ENCODE measurements around the gene MBOAT2. TPM values are rescaled to one million over a fixed set of nuclear protein-coding genes. Genes with fewer than 3 reads are reported as not detected.
A peak's percentile ranks its signal among the peaks of the same experiment; 100 is the strongest.

Gene MBOAT2
- total and polyA plus RNA-seq, 2 of the 13 experiments (the other 11 are each of a cell fraction or from before 2014, with no cell fraction given), result 0.11 to 0.36 TPM

DNA sequence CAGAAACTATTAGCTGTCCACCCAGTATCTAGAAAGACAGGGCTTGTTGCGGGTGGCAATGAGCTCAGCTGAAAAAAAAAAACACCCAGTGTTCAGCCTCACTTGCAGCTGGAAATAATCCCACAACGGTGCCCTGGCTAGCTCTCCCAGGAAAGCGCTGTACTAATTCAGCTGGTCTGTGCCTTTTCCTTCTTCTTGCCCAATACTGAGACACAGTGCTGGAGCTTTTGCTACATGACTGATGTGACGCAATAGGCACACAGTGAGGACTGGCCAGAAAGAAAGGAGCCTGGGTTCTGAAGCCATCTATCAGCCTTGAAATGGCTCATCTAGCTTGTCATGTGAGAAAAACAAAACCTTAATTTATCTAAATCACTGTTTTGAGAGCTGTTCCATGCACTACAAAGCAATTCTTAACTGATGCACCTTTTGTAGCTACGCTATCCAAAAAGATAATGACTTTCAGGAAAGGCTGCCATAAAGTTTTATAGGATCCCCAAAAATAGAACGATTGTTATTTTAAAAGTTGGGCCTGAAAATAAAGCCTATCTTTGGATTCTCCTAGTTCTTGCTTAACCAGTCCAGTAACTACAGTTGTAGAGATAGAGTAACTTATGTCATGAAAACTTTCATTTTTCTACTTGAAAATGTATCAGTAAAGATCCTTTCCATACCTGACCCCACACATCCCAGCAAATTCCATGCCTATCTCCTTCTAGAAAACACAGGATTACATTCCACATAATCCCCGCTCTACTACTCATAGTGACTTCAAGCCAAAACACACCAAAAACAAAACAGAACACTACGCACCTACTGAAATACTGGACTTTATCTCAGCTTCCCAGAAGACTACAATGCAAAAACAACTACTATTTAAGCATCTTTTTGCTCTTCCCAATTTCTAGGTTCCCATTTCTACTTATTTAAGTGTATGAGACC, 181.9 kb downstream of the MBOAT2 start (continued):
- TF ChIP-seq, protein P1, sequence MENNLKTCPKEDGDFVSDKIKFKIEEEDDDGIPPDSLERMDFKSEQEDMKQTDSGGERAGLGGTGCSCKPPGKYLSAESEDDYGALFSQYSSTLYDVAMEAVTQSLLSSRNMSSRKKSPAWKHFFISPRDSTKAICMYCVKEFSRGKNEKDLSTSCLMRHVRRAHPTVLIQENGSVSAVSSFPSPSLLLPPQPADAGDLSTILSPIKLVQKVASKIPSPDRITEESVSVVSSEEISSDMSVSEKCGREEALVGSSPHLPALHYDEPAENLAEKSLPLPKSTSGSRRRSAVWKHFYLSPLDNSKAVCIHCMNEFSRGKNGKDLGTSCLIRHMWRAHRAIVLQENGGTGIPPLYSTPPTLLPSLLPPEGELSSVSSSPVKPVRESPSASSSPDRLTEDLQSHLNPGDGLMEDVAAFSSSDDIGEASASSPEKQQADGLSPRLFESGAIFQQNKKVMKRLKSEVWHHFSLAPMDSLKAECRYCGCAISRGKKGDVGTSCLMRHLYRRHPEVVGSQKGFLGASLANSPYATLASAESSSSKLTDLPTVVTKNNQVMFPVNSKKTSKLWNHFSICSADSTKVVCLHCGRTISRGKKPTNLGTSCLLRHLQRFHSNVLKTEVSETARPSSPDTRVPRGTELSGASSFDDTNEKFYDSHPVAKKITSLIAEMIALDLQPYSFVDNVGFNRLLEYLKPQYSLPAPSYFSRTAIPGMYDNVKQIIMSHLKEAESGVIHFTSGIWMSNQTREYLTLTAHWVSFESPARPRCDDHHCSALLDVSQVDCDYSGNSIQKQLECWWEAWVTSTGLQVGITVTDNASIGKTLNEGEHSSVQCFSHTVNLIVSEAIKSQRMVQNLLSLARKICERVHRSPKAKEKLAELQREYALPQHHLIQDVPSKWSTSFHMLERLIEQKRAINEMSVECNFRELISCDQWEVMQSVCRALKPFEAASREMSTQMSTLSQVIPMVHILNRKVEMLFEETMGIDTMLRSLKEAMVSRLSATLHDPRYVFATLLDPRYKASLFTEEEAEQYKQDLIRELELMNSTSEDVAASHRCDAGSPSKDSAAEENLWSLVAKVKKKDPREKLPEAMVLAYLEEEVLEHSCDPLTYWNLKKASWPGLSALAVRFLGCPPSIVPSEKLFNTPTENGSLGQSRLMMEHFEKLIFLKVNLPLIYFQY (CRISPR knock-in tag; IDR thresholded peaks at IDR 0.05; ENCODE audit: borderline replicate concordance), result no peak
- TF ChIP-seq ZNF10 (CRISPR knock-in tag; IDR thresholded peaks at IDR 0.05; ENCODE audit: borderline replicate concordance, low read depth) (no peak), KMT2A (CRISPR knock-in tag; IDR thresholded peaks at IDR 0.05) (0 out of 2 replicates have a peak, but pooled peaks have one; percentile 20), FOSL2 (CRISPR knock-in tag; IDR thresholded peaks at IDR 0.05) (peak; percentile 66), THAP11 (CRISPR knock-in tag; IDR thresholded peaks at IDR 0.05) (peak; percentile 42; the same call in 1 of the 2 replicates), ZFP62 (CRISPR knock-in tag; IDR thresholded peaks at IDR 0.05) (no peak), FOXK1 (CRISPR knock-in tag; IDR thresholded peaks at IDR 0.05; ENCODE audit: borderline replicate concordance, low read depth) (peak; percentile 64; the same call in 1 of the 2 replicates), PITX1 (CRISPR knock-in tag; IDR thresholded peaks at IDR 0.05) (peak; percentile 27; the same call in 1 of the 2 replicates), SMAD3 (CRISPR knock-in tag; IDR thresholded peaks at IDR 0.05) (peak; percentile 38; the same call in 1 of the 2 replicates), SMARCC2 (IDR thresholded peaks at IDR 0.05) (no peak), SETDB1 (CRISPR knock-in tag; IDR thresholded peaks at IDR 0.05; ENCODE audit: borderline replicate concordance) (no peak), SP140L (CRISPR knock-in tag; IDR thresholded peaks at IDR 0.05; ENCODE audit: borderline replicate concordance) (no peak), SATB2 (CRISPR knock-in tag; IDR thresholded peaks at IDR 0.05) (no peak), ZNF446 (CRISPR knock-in tag; IDR thresholded peaks at IDR 0.05) (no peak), ZNF547 (CRISPR knock-in tag; IDR thresholded peaks at IDR 0.05) (no peak), SMC3 (IDR thresholded peaks at IDR 0.05; ENCODE audit: low read length) (peak; percentile 48; the same call in 1 of the 2 replicates), ZNF567 (CRISPR knock-in tag; IDR thresholded peaks at IDR 0.05; ENCODE audit: borderline replicate concordance) (no peak), POGZ (CRISPR knock-in tag; IDR thresholded peaks at IDR 0.05) (0 out of 2 replicates have a peak, but pooled peaks have one; percentile 28)
- TF ChIP-seq, protein P2, sequence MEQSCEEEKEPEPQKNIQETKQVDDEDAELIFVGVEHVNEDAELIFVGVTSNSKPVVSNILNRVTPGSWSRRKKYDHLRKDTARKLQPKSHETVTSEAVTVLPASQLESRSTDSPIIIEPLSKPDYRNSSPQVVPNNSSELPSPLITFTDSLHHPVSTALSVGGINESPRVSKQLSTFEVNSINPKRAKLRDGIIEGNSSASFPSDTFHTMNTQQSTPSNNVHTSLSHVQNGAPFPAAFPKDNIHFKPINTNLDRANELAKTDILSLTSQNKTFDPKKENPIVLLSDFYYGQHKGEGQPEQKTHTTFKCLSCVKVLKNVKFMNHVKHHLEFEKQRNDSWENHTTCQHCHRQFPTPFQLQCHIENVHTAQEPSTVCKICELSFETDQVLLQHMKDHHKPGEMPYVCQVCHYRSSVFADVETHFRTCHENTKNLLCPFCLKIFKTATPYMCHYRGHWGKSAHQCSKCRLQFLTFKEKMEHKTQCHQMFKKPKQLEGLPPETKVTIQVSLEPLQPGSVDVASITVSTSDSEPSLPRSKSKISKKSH (CRISPR knock-in tag; IDR thresholded peaks at IDR 0.05; ENCODE audit: borderline replicate concordance), result no peak
- TF ChIP-seq, protein P3, sequence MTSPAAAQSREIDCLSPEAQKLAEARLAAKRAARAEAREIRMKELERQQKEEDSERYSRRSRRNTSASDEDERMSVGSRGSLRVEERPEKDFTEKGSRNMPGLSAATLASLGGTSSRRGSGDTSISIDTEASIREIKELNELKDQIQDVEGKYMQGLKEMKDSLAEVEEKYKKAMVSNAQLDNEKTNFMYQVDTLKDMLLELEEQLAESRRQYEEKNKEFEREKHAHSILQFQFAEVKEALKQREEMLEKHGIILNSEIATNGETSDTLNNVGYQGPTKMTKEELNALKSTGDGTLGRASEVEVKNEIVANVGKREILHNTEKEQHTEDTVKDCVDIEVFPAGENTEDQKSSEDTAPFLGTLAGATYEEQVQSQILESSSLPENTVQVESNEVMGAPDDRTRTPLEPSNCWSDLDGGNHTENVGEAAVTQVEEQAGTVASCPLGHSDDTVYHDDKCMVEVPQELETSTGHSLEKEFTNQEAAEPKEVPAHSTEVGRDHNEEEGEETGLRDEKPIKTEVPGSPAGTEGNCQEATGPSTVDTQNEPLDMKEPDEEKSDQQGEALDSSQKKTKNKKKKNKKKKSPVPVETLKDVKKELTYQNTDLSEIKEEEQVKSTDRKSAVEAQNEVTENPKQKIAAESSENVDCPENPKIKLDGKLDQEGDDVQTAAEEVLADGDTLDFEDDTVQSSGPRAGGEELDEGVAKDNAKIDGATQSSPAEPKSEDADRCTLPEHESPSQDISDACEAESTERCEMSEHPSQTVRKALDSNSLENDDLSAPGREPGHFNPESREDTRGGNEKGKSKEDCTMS (CRISPR knock-in tag; conservative IDR thresholded peaks at IDR 0.05), result no peak

All from HepG2 (cell line).